NCI-H1436 treated with DMSO at 0.1 percent for 48 hours (cell line): ENCODE measurements around the gene SFMBT1.

ENCODE experiments used
- DNase-seq: peaks from one replicate; lab custom pipeline; 2025; lab: John Stamatoyannopoulos, UW

The SFMBT1 gene

DNA sequence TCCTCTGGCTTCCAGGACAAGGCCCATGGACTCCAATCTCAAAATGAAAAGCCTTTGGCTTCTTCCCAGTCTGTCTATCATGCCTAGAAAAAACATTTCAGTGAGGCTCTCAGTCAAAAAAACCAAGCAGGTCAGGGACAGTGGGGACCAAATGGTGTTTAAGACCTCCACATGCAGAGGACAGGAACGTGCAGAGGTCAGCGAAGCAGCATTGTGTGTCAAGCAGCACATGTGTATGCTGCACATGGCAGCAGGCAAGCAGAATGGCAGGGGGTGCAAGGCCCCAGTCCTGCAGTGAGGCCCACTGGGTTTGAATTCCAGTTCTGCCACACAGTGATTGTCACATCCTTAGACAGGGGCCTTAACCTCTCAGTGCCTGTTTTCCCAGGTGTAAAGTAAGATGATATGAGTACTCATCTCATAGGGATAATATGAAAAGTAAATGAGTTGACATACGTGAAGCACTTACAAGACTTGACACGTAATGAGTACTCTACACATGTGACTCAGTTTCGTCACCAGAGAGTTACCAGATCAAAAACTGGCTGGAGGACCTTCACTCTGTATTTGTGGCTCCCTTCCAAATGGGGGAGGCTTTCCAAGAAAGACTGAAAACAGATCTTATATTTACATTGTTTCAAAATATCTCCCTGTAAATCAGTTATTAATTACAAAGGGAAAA is 159.7 kb downstream of the SFMBT1 start:
- DNase-seq: no peak

DNA sequence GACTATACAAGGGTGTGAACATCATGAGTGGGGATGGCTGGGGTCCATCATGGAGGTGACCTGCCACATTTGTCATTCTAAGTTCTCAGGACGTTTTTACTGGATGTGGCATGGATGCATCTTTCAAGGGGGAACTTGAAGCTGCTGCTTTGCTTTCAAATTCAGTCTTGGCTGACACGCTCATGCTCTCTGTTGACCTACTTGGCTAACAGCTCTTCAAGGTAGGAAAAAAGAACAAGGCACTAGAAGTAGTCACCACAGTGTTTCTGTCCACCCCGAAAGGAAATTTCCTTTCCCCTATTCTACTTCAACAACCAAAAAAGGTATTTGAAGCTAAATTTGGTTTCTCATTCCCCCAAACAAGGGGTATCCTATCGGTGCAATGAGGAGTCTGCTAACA is 163.5 kb downstream of the SFMBT1 start:
- no peak for DNase-seq

DNA sequence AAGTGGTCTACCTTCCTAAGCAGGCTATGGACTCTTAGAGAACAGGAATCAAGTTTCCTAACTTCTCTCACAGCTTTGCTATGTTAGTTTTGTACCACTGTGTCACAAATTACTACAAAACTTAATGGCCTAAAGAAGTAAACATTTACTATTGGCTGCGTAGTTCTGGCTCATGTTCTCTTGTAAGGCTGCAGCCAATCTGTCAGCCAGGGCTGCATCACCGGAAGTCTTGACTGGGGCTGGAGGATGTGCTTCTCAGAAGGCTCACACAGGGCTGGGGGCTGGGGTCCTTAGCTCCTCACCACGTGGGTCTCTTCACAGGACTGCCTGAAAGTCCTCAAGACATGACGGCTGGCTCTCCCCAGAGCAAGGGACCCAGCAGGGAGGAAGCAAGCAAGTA is 164.0 kb downstream of the SFMBT1 start:
- no peak for DNase-seq

DNA sequence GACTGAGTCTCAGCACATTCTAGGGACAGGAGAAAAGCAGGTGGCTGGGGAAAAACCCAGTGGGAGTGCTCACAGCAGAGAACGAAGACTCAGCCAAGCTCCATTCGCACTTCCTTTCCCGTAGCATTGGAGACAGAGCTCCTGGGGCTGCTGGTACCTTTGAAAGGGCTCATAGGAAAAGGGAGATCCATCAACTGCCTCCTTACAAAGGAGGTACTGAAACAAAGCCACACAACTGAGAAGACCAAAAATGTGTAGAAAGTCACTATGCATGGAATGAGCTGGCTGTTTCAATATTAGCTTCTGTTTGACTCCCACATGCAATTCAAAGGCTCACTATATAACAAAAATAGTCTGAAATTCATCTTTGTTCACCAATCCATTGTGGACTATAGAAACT is 165.4 kb downstream of the SFMBT1 start:
- DNase-seq: no peak

DNA sequence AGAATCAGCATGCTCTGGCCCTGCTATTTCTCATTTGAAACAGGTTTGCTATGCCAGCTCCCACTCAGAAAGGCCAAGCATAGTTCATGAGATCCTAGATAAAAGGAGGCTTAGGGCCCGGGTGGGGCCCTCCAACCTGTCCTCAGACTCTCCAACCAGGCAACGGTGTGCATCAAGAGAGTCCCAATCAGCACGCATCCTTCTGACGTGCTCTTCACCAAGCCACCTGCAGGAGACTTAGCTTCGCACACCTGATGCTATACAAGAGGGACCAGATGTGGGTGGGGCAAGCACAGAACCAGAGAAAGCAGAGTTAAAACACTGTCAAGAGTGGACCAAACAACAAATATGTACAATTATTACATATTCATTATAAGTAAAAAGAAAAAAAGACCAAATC is 165.8 kb downstream of the SFMBT1 start:
- DNase-seq: no peak

DNA sequence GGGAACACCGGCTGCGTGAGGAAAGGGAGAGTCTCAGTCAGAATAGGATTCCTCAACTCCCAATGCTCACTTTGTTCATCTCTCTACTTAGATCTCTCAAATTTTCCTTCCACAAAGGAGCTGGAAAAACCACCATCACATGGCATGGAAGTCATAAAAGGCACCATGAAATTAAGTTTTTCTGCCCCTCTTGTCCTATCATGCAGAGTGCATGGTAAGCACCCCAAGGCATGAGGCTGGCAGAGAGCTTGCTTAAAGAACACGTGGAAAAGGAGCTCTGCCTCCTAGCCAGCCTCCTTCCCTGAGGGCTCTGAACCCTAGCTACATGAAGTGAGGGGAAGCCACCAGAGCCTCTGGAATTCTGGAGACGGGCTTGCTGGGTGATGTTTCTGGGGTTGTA is 166.3 kb downstream of the SFMBT1 start:
- DNase-seq: no peak

DNA sequence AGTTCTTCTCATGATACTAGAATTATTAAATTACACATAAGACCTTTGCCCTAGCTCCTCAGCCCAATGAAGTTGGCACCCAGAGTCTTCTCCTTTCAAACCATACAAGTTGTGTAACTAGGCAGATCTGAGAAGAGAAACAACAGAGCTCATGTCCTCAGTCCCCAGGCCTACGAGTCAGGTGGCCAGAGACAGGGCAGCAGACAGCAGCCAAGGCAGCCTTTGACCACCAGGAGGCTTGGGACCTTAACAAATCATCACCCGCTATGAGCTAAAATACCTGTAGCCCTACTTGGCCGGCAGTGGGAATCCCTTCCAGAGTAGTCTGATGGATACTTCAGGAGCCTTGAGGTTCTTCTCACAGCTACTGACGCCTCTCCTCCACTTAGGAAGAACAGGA is 166.8 kb downstream of the SFMBT1 start:
- no peak for DNase-seq

DNA sequence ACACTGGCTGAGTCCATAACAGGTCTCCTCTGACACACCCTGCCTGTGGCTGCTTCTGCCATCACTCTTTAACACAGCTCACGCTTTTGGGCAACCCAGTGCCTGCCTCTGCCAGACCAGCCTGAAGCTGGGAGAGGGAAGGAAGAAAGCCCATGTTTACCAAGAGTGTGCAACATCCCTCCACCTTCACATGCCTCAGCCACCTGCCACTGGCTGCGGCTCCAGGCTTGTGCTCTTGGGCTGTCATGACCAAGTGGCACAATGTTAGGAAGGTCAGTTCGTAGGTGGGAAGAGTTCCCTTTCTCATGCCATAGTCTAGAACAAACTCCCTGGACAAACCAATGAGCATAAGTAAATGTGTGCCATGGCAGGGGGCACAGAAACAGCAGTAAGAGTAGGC is 168.8 kb downstream of the SFMBT1 start:
- DNase-seq: no peak

DNA sequence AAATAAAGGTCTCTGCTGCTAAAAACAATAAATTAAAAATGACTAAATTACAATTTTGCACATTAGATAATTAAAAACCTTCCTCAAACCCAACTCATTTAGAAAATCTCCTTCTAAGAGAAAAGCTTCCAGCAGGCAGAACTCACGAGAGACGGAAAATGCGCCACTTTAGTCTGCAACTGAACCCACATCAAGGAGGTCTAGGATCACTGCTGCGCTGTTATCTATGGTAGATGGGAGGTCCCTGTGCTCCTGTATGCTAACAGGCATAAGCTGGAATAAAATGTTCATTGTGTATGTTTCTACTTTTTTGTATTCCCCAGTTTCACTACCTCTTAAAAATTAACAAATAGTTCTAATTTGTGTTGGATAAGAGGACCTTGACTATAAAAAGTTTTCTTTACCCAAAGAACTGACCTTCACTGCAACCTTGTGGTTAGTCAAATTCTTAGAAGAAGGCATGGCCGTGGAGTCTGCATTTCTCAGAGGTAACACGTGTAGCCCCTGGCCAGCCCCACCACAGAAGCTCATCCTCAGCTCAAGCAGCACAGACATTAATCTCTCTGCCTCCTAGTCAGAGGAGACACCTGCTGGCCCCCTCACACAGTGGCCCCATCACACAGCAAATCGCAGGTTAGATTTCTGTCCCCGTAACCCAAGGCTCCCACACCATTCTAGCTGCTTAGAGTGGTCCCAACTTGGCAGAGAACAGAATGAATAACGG is 170.8 kb downstream of the SFMBT1 start:
- DNase-seq: no peak

DNA sequence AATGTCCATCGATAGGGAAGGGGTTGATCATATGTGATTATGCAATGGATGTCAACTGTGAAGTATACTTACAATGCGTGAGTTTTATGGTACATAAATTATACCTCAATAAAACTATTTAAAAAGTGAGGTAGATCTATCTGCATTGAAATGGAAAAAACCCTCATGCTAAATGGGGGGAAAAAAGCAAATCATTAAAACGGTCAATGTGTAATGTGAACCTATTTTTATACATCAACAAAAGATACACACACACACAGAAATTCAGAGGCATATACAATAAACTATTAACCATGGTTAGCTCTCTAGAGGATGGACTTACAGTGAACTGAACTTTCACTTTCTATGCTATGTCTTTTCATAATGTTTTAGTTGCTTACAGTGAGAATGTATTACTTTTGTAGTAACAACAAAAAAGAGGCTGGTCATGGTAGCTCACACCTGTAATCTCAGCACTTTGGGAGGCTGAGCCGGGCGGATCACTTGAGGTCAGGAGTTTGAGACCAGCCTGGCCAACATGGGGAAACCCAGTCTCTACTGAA is 171.6 kb downstream of the SFMBT1 start:
- no peak for DNase-seq

DNA sequence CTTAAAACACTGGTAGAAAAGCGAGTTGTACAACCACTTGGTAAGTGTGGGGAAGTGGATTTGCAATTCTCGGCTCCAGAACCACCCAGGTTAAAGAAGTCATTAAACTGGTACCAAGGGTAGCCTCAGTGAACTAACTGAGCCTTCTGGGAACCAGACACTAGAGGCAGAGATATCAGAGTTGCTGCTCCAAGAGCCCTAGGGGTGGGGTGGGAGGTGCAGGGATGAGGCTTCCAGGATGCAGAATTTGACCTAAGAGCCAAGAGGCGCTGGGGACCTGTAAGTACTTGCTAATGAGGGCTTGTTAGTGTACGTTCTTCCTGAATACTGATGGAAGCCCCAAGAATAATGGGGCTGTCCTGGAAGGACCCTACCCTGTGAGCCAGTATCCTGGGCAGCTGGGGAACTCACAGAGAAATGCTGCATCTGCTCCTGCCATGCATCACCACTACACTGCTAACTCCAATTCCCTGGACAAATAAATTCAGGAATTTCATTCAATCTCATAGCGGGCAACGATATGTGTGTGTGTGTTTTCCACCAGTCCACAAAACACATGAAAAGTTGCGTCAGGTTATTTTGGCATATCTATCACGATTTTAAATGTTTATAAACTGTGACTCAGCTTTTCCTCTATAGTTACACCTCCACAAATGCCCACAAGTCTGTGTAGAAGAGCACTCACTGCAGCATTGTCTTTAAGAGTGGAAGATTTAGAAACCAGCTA is 172.3 kb downstream of the SFMBT1 start:
- DNase-seq: no peak

DNA sequence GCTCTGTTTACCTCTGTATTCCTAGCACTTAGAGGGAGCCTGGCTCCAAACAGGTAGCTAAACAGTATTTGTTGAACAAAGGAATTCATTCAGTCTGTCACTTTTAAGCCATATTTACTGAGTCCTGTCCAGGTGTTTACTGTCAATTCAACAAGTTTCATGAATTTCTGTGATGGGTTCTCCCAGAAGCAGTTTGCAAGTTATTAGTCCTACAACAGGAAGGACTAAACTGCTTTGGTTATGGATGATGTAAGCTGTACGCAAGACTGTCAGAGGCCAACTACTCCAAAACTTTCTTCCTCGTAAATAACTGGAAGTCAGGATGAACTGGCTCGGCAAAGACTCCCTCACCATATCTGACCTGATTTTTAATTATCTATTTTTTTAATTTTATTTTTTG is 173.6 kb downstream of the SFMBT1 start:
- no peak for DNase-seq

DNA sequence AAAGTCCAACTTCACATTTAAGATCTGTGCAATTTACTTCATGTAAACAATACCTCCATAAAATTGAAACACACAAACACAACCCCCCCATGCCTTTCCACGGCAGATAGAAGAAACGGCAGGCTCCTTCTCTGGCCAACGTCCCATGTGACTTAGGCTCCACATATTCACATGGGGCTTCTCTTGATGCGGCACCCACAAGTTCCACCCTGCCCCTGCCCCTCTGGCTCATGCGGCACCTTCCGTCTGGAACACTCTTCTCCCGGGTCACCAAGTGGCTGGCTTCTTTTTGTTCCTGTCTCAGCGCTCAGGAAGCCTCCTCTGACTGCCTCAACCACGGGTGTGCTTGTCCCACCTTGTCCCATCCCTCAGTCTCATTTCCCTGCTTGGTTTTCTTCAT is 174.1 kb downstream of the SFMBT1 start:
- no peak for DNase-seq

DNA sequence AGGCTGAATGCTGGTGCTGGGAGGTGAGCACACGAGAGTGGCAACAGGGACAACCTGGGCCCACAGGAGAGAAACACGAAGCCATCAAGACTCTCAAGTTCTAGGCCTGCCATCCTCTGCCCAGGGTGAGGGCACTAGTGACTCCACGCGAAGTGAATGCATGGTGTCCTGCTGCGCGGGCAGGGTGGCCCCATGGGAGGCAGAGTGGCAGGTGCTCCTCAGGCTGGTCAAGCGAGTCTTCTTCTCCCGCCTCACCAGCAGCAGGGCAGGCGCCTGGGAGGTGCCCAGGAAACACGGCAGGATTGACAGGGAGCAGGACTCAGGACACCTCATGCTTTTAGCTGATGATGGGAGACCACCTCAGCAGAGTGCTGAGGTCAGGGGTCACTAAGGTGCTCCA is 175.4 kb downstream of the SFMBT1 start:
- DNase-seq: no peak

DNA sequence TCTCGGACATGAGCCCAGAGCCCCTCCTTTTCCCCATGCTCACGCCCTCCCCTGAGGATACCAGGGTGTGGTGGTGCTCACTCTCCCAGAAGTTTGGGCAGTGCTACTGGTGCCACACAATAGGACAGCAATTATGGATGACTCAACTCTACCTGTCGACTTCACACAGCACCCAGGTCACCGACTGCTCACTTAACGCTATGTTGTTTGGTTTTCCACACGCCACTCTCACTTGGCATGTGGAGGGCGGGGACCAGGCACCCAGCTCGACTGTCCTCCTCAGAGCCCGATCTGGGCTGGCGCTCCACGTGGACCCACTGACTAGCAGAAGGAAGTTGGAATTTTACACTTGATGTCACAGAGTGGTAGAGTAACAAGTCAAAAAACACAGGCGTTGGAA is 179.4 kb downstream of the SFMBT1 start:
- DNase-seq: no peak

DNA sequence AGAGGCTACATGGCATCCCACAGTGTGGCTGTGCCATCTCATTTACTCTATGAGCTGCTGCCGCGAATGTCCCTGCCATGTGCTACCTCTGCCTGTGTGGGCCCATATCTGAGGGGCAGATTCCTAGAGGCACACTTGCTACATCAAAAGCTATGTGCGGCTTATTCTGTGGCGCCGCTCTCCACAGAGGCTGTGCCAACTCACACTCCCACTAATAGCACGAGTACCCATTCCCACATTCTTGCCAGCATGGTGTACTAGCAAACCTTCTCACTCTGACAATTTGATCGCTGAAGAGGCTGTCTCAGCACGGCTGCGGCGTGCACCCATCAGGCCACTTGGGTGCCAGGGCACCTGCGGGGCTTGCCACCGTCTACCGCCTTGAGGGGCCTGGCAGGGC is 179.9 kb downstream of the SFMBT1 start:
- DNase-seq: no peak

DNA sequence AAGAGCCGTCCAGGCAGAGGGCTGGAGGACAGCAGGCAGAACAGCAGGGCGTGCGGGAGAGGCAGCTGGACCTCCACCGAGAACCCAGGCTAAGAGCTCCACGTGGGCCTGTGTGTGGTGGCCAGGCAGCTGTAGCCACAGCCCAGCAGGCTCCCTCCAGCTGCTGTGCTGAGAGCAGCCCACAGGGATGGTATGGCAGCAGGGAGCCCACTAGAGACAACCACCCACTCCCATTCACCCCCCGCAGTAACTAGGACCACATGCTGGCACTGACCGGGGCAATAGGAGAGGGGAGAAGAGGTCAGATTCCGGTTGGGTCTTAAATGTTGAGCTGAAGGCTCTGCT is 185.5 kb downstream of the SFMBT1 start:
- DNase-seq: no peak

DNA sequence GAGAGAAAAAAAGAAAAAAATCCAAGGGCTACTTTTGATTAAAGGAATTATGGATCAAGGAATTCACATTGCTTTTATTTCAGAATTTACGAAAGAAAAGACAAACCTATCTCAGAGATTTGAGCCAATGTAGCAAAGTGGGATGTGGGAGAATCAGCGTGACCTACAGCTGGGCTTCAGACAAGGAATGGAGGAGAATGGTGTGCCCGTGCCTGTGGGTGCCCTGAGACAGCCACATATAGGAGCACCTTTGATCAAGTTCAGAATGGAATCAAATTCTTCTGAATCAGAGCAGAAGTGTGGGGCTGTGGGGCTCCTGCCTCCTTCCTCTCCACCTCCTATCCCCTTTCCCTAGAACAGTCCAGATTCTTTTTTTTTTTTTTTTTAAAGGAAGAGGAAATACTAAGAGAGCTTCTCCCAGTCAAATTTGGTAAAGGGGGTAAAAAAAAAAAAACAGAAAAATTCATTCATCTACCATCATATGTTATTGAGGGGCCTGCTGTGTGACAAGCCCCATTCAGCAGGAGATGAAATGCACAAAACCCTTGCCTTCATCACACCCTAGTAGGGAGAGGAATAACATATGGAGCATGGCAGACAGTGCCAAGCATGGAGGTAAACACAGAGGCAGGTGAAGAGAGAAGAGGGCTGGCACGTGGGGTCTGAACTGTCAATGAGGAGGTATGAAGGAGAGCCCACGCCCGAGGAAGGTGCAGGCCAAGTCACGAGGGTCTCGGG is 186.0 kb downstream of the SFMBT1 start:
- no peak for DNase-seq

DNA sequence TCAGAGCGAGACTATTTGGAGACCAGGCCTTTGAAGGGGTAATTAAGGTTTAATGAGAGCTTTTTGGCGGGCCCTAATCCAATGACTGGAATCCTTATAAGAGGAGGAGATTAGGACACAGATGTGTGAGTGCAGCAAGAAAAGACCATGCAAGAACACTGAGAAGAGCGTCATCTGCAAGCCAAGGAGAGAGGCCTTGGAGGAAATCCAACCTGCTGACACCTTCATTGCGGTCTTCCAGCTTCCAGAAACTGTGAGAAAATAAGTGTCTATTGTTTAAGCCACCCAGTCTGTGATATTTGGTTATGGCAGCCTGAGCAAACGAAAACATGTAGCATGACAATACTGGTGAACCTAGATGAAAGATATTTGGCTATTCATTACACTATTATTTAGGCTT is 188.0 kb downstream of the SFMBT1 start:
- no peak for DNase-seq

DNA sequence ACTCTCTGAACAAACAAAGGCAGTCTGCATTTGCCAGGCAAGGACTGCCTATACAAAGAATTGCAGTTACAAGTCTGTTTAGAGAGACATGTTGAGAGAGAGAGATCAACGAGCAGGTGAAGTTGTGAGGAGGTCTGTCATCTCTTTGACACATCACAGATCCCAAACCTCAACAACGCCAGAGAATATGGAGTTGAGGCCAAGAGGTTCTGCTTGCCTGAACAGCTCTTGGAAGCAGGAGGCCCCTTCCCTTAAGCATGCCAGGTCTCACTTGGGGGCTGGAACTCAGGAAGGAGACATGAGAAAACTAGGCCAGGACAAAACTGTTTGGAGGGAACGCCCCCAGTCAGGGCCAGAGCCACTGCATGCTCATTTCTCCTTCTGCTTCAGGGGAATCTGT is 188.7 kb downstream of the SFMBT1 start:
- no peak for DNase-seq

DNA sequence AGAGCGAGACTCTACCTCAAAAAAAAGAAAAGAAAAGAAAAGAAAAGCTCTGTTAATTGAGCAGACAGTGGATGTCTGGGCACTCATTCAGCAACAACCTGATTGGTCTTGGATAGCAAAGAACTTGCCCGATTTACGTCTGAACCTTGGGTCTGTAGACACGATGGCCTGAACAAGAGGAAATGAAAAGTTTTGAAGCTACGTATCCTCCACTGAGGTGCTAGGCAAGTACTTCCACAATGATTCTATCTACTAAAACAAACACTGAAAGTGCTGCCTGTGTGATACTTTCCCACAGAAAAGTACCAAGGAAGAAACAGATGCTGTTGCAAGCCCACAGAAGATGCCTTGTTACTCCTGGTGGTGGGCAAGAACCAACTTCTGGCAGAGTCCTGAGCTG is 189.2 kb downstream of the SFMBT1 start:
- DNase-seq: no peak

DNA sequence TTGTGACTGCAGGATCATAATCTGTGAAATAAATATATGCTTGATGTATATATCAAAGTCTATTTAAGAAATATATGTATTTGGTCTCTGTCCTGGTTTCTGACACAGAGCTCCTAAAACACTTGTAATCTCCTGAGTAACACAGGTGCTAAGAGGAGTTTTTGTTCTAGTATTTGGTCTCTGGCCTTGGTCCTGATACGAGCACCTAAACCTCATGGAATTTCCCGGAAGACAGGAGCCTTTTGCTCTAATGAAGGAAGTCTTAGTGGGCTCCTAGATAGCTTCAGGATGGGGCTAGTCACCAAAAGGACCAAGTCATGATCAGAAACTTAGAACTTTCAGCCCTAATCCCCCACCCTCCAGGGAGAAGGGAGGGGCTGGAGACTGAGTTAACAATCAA is 191.9 kb downstream of the SFMBT1 start:
- no peak for DNase-seq
